HuH-7 (cell line): ENCODE measurements around the gene TTC6.
A peak's percentile ranks its signal among the peaks of the same experiment; 100 is the strongest.

ENCODE experiments used
- DNase-seq: peaks from one replicate; pipeline ENCODE4 v3.0.0; 2011; ENCODE audit warnings: low spot score

The TTC6 gene

GRCh38 chr14:37597538-37597913, 2.1 kb downstream of the TTC6 start:
- DNase-seq = no peak

GRCh38 chr14:37597914-37598746, 2.7 kb downstream of the TTC6 start:
- no peak for DNase-seq

GRCh38 chr14:37598747-37599506, 3.5 kb downstream of the TTC6 start:
- DNase-seq = no peak

- DNase-seq = no peak
These were observed 4.3 kb downstream of the TTC6 start for GRCh38 chr14:37599507-37600368.

- DNase-seq = no peak
These were observed 5.7 kb downstream of the TTC6 start for GRCh38 chr14:37600880-37601741.

- DNase-seq = no peak
These were observed 6.4 kb downstream of the TTC6 start for GRCh38 chr14:37601865-37602264.

- peak; percentile 76 for DNase-seq
These were observed 7.4 kb downstream of the TTC6 start for GRCh38 chr14:37602605-37603453.

- no peak for DNase-seq
These were observed 8.3 kb downstream of the TTC6 start for GRCh38 chr14:37603688-37604251.

- no peak for DNase-seq
These were observed 11.2 kb downstream of the TTC6 start for GRCh38 chr14:37606678-37607077.

GRCh38 chr14:37608649-37609048, 13.2 kb downstream of the TTC6 start:
- DNase-seq = no peak

GRCh38 chr14:37610945-37611523, 15.6 kb downstream of the TTC6 start:
- no peak for DNase-seq

- DNase-seq = no peak
These were observed 20.3 kb downstream of the TTC6 start for GRCh38 chr14:37615582-37616289.

GRCh38 chr14:37616853-37617252, 21.4 kb downstream of the TTC6 start:
- DNase-seq = no peak

GRCh38 chr14:37617864-37618365, 22.5 kb downstream of the TTC6 start:
- no peak for DNase-seq

GRCh38 chr14:37618498-37619028, 23.1 kb downstream of the TTC6 start:
- no peak for DNase-seq

- no peak for DNase-seq
These were observed 25.4 kb downstream of the TTC6 start for GRCh38 chr14:37620856-37621255.

- DNase-seq = no peak
These were observed 26.9 kb downstream of the TTC6 start for GRCh38 chr14:37622231-37622923.

- DNase-seq = no peak
These were observed 28.1 kb downstream of the TTC6 start for GRCh38 chr14:37623426-37623951.
